Left forelimb (tissue), 1 donor: Measurements from ENCODE around the gene KCNT1.

Experiments
- DNase-seq: peaks from one replicate; pipeline ENCODE4 v3.0.0-alpha.2; 2018; ENCODE audit warnings: low spot score

Gene KCNT1

DNA sequence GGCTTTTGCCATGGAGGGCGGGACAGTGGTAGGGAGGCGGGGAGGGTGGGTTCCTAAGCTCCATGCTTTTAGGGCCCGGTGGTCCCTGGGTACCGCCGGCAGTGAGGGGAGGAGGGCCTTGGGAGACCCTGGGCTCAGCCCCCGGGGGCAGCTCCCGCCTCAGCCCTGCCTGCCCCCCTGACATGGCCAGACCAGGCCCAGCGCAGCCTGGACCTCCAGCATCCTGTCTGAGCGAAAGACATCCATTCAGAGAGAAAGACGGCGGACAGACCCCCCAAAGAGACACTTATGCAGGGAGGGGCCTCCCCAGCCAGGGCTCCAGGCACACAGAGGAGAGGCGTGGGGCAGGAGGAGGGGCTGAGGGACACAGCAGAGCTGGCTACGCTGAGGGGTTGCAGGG is 45.3 kb downstream of the KCNT1 start:
- no peak for DNase-seq

DNA sequence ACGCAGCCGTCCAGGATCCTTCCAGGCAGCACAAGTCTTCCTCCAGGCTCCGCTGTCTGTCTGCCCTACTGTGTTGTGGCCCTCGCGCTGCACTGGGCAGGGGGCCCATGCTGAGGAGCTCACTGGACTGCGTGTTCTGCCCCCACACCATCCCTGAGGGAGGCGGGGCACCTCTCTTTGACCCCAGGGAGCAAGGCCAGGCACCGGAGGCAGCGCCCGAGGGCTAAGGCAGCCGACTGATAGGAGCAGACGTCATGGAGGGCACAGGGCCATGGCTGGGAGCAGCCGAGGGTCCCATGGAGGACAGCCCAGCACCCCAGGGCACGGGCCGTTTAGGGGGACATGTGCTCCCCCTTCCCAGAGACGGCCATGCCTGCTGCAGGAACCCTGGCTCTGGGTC is 46.7 kb downstream of the KCNT1 start:
- DNase-seq = no peak

DNA sequence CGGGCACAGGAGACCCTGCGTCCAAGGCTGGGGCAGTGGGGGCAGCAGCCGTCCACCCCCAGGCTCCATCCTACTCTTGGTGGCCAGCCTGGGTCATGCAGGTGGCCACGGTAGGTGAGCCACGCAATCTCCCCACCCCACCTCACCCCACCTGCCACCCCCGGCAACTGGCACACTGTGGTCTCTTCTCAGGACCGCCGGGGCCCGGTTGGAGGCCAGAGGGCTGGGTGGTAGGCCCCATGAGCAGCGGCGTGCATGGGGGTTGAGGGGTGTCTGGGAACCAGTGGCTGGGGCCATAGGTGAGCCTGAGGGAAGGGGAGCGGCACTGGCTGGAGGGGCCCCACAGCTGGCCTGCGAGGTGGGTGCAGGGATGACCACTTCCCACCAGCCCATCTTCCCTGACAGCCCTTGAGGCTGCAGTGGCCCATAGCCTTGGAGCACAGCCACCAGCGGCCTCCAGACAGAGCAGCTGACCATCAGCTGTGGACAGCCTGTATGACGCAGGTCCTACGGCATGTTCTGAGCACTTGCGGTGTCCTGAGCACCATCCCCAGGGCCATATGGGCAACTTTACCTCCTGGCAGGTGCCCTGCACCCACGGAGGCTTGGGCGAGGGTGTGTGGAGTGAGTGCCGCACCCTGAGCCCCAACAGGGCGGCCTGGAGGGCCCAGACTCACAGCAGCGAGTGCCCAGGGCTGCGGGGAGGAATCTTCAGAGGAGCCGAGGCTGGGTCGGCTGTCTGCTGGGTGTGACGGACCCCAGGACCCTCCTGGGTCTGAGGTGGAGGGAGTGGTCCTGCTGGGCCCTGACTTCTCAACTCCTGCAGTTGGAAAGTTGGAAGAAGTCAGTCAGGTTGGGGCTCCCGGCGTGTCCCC is 47.4 kb downstream of the KCNT1 start:
- DNase-seq = no peak

DNA sequence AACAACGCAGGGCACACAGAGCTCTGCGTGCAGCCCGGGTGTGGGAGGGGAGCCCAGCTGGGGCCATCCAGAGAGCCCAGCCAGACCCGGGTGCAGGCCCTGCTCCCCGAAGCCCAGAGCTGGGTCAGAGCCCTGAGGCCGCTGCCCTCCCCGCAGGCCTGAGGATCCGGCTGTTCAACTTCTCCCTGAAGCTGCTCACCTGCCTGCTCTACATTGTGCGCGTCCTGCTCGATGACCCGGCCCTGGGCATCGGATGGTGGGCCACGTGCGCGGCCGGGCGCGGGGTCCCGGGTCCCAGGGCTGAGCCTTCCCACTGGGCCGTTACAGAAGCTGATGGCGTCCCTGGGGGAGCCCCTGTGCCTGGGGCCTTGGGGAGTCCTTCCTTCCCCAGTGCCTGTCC is 48.8 kb downstream of the KCNT1 start:
- DNase-seq = no peak

DNA sequence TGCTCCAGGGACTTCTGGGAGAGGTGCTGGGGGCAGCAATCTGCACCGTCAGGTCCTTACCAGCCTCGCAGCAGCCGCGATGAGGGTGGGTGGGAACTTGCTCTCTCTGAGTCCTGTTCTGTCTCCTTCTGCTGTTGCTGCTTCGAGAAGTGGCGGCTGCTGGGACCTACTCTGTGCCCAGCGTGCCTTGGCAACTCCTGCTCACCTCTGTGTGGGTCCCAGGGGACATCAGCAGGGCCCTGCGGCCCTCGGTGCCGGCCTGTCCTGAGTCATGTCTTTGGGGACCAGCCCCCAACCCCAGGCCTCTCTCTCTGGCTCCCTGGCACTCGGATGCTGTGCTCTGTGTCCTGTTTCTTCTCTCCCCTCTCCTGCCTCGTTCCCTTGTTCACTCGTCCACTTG is 49.5 kb downstream of the KCNT1 start:
- DNase-seq = no peak

DNA sequence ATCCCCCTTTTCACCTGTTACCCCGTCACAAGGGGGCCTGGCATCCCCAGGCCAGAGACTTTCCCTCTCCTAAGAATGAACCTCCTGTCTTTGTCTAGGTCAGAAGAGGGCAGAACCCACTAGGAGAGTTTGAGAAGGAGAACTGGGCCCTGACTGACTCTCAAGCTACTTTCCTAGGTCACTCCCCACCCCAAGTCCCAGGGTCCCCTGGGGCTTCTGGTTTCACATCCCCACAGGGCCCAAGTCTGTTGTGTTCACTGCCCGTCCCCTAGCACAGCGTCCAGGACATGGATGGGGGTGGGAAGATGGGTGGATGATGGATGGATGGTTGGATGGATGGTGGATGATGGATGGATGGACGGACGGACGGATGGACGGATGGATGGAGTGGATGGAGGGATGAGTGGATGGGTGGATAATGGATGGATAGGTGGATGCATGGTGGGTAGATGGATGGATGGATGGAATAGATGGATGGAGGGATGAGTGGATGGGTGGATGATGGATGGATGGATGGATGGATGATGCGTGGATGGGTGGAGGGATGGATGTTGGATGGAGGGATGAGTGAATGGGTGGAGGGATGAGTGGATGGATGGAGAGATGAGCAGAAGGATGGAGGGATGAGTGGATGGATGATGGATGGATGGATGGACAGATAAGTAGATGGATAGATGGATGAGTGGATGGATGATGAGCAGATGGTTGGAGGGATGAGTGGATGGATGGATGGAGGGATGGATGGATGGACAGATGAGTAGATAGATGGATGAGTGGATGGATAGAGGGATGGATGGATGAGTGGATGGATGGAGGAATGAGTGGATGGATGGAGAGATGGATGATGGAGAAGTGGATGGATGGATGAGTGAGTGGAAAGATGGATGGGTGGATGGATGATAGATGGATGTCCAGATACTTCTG is 50.6 kb downstream of the KCNT1 start:
- no peak for DNase-seq

DNA sequence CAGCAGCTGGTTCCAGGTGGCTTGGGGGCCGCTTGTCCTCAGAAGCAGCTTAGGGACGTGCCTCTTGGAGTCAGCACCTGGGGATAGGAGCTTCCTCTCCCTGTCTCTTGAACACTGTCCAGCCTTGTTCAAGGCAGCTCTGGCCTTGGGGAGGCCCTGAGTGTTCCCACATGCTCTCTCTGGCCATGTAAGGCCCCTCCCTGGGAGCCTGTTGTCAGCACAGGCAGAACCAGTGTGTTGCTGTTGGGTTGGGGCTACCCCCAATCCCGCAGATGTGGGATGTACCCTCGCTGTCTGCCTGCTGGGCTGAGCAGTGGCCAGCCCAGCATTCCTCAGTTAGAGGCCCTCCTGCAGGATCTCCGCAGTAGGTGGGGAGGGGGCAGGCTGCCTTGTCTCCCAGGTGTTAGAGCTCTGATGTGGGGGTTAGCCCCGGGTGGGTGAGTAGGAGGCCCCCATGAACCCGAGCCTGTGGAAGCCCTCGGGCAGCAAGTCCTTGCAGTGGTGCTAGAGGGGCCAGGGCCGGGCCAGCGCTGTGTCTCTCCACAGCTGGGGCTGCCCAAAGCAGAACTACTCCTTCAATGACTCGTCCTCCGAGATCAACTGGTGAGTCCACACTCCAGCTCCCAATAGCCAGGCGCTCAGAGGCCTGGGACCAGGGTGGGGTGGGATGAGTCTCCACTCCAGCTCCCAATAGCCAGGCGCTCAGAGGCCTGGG is 51.6 kb downstream of the KCNT1 start:
- DNase-seq = no peak

DNA sequence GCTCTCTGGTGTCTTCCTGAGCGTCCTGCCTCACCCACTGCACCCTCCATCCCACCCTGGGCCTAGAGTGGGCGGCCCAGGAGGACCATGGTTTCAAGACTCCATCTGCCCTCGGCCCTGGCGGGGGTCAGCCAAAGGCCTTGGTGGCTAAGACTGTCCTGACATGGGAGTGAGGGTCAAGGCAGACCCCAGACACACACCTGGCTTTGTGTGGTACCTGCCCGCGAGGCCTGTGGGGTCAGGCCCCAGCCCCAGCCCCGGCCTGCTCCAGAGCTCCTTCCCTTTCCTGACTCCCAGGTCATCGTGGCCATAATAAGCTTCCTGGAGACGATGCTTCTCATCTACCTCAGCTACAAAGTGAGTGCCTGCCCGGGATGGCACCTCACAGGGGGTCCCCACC is 54.6 kb downstream of the KCNT1 start:
- DNase-seq = no peak

DNA sequence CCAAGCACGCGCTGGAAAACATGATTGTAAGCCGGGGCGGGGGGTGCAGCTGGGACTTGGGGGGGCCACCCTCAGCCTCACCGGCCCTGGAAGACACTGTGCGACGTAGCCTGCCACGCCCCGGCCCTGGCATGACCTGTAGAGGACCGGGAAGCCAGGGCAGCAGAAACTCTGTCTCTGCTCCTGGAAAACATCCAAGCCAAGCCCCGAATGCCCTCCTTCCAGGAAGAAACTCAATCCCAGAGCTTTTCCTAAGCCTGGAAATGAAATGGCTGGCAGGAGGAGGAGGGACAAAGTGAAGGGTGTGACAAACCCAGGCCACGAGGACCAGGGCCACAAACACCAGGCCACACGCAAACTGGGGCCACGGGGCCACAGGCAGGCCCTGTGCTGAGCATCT is 55.4 kb downstream of the KCNT1 start:
- no peak for DNase-seq

DNA sequence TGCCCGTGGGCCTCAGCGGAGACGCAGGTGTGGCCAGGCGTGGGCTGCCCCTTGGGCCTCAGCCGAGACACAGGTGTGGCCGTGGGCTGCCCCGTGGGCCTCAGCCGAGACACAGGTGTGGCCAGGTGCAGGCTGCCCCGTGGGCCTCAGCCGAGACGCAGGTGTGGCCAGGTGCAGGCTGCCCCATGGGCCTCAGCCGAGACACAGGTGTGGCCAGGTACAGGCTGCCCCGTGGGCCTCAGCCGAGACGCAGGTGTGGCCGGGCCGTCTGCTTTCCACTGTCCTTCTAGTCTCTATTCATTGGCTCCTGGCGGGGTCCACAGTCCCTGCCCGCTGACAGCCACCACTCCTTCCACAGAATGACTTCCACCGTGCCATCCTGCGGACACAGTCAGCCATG is 56.1 kb downstream of the KCNT1 start:
- DNase-seq = no peak

DNA sequence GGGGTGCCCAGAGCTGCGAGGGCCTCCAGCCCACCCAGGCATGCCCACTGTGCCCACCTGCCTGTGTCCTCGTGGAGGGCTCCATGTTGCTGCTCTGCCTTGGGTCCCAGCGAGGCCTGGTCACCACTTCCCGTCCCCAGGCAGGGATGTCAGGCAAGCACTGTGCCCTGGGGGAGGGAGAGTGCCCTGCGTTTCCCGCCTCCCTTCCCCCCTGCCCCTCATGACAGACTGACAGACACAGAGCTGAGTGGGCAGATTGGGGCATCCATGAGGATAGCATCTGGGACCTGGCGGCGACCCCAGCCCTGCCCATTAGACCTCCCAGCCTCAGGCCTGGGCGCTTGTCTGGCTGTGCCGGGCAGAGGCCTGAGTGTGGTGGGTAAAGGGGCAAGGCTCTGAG is 56.9 kb downstream of the KCNT1 start:
- DNase-seq = no peak

DNA sequence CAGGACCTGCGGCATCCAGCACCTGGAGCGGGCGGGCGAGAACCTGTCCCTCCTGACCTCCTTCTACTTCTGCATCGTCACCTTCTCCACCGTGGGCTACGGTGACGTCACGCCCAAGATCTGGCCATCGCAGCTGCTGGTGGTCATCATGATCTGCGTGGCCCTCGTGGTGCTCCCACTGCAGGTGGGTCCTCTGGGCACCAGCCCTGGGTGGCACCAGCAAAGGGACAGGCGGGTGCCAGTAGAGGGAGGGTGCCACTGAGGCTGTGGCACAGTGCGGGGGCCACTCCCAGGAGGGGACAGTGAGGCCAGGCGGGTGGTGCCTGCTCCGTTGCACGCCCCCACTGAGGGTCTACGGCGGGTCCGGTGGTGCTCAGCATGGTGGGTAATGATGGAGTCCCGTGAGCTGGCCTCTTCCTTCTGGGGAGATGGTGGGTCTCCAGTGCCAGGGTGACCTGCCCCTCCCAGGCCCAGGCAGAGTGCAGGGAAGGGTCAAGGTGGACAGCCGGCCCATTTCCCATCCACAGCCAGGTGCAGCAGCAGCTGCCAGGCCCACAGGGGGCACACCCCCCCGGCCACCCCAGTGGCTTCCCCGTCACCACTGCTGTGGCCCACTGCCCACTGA is 57.8 kb downstream of the KCNT1 start:
- DNase-seq = no peak

DNA sequence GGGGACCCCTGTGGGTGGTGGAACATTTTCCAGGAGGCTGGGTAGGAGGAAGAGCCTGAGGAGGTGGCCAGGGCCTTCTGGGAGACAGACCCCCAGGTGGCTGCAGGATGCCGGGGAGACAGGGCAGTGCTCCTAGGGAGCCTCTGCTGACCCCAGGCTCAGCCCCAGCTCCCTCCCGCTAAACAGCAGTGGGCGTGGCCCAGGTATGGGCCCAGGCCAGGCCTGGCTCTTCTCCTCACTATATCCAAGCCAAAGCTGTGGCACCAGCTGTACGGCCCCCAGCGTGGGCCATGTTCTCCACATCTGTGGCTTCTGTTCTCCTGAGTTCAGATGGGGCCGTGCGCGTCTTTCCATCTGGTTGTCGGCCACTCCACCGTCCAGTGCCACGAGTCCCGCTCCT is 58.5 kb downstream of the KCNT1 start:
- DNase-seq = no peak

DNA sequence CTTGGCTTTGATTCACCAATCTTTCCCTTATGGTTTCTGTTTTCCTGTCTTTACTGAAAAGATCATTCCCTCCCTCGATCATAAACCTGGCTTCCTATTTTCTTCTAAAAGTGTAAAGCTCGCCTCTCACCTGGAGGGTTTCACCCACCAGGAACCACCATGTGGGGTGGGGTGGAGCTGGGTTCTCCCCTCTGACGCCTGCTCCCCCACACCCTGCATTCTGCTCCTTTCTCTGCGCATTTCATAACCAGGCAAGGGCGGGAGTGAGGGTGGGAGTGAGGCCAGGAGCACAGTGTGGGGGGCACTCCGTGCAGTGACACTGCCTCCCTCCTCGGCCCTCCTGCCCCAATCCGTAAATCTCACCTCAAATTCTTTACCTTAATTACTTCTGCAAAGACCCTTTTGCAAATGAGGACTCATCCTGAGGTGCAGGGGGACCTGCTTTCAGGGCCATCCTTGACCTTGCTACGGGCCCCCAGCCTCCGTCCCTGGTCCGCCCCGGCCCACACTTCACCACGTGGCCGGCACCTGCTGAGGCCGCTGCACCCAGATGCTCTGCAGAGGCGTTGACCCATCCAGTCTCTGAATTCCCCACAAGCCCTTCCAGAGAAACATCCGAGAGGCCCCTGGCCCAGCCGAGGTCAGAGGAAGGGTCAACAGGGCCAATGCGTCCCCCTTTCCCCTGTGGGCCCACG is 59.3 kb downstream of the KCNT1 start:
- no peak for DNase-seq

DNA sequence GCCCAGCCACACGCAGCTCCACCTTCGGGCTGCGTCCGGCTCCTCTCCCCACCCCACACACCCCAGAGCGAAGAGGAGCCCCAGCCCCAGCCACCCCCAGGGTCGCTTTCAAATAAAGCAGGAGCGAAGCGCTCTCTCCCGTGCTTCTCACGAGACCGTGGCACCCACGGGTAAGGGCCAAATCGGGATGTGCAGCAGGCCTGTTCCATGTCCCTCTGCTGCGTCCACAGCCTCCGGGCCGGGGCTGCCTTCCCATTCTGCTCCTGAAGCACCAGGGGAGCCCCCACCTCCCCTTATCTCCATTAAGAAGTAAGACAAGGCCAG is 59.8 kb downstream of the KCNT1 start:
- no peak for DNase-seq

DNA sequence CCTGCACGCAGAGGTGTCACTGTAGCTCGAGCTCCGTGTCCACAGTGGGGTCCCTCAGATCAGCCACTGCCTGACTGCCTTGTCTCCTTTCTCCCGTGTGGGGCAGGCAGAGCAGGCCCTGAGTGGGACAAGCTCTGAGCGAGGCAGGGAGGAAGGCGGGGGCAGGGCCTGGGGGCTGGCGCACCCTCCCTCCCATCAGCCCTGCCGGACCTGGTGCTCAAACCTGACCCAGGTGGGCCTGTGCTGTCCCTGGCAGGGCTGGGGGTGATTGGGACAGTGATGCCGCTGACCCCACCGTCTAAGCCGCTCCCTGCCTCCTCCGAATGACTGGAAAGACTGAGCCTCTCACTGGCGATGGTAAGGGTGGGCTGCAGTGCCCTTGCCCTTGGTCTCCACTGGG is 60.9 kb downstream of the KCNT1 start:
- DNase-seq = no peak

DNA sequence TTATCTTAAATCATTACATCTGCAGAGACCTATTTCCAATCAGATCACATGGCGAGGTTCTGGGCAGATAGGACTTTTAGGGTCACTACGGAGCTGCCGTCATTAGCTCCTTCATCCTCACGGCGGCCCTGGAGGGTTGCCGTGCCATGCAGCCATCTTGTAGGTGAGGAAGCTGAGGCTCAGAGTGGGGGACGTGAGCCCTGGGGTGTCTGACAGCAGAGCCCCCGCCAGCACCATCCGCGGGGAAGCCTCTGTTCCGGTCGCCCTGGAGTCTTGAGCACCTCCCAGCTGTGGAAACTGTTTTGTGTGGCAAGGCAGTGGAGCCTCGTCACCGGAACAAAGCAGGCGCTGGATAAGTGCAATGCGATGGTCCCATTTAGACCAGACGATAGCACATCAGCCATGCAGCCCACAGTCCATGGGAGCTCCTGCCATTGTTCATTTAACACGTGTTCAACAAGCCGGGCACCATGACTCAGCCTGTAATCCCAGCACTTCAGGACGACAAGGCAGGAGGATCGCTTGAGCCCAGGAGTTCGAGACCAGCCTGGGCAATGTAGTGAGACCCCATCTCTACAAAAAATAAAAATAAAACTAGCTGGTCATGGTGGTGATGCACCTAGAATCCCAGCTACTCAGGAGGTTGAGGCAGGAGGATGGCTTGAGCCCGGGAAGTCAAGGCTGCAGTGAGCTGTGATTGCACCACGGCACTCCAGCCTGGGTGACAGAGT is 61.9 kb downstream of the KCNT1 start:
- DNase-seq = no peak

DNA sequence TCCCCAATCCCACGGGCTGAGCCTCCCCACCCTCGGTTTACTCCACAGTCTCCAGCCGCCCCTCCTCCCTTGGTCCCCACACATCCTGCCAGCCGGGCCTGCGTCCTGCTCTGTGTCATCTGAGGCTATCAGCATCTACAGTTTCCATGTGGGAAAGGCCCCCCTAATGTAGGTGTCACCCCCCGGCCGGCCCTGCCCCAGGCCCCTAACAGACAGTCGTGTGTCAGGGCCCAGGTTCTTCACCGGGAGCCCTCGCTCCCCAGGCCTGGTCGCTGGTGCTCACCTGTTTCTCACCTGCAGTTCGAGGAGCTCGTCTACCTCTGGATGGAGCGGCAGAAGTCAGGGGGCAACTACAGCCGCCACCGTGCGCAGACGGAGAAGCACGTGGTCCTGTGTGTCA is 62.7 kb downstream of the KCNT1 start:
- DNase-seq = no peak

DNA sequence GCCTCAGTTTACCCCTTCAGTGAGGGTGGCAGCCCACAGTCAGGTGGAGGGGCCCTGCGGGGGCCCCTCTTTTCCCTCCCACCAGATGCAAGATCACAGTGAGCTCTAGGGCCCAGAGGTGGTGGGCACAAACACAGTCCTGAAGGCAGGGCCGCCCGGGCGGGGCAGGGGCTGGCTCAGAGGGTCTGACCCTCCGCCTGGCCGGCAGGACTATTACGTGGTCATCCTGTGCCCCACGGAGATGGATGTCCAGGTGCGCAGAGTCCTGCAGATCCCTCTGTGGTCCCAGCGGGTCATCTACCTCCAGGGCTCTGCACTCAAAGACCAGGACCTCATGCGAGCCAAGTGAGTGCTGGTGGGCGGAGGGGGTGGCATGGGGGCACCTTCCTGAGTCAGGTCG is 63.4 kb downstream of the KCNT1 start:
- no peak for DNase-seq

DNA sequence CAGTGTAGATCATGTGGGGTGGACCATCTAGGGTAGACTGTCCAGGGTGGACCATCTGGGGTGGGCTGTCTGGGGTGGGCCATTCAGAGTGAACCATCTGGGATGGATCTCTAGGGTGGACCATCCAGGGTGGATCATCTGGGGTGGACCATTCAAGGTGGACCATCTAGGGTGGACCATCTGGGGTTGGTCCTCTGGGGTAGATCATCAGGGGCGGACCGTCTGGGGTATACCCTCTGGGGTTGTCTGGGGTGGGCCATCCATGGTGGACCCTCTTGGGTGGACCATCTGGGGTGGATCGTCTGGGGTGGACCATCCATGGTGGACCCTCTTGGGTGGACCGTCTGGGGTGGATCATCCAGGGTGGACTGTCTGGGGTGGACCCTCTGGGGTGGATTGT is 64.3 kb downstream of the KCNT1 start:
- no peak for DNase-seq

DNA sequence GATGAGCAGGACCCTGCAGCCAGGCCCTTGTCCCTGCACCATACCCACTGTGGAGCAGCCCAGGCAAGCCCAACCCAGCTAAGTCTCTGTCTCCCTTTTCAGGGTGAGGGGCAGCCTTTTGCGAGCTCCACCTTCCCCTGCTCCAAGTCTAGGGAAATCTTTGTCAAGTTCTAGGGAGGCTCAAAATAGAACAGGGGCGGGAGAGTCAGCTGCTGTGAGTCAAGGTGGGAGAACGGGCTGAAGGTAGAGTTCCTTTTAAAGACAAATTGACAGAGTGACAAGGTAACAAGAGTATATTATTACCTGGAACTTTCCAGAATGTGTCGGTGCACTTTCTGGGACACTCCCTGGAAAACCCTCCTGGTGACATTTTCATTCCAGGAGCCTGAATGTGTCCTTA is 64.7 kb downstream of the KCNT1 start:
- DNase-seq = no peak
